H1 (cell line): ENCODE measurements around the gene MAN1C1. TPM values are rescaled to one million over a fixed set of nuclear protein-coding genes. Genes with fewer than 3 reads are reported as not detected.

Experiments
- ATF2 ChIP-seq: IDR thresholded peaks from 2 replicates; pipeline ENCODE4 v1.6.1; 2012; ENCODE audit warnings: low read length, inconsistent platforms
- CEBPB ChIP-seq: IDR thresholded peaks from 2 replicates; pipeline ENCODE4 v1.6.1; 2012; ENCODE audit warnings: low read depth, low read length
- FOSL1 ChIP-seq: IDR thresholded peaks from 2 replicates; pipeline ENCODE4 v1.6.1; 2011; ENCODE audit warnings: mild to moderate bottlenecking, low read depth, low read length, moderate library complexity; ENCODE audit not compliant: insufficient read depth
- polyA plus RNA-seq, 7 experiments: library from polyadenylated mRNA; depleted of rRNA in 3 of 7; stranded (reverse) in 5 of 7; unstranded in 2 of 7; fragments of >200 nt in 5 of 7; fragments of 200-250 nt in 2 of 7; gene quantifications; 1 replicate in 5 of 7; 2 replicates in 1 of 7; 4 replicates in 1 of 7; pipeline versions ENCODE4 v1.2.1 to v1.2.3, GENCODE V29; 2011 to 2013; ENCODE audit warnings: missing spikeins in 2 of 7, mixed read lengths in 2 of 7
- total RNA-seq: library from RNA; stranded (reverse); fragmentation: NEBNext Ultra II Directional; extraction: Animal tissue kit (Norgen Biotek cat#: 25700); gene quantifications from 2 replicates; pipeline ENCODE4 v1.2.1, GENCODE V29; 2021

The MAN1C1 gene
- total and polyA plus RNA-seq, 2 of the 8 experiments (the other 6 are each of a cell fraction or from before 2014, with no cell fraction given) = 7.8 to 15.2 TPM

DNA sequence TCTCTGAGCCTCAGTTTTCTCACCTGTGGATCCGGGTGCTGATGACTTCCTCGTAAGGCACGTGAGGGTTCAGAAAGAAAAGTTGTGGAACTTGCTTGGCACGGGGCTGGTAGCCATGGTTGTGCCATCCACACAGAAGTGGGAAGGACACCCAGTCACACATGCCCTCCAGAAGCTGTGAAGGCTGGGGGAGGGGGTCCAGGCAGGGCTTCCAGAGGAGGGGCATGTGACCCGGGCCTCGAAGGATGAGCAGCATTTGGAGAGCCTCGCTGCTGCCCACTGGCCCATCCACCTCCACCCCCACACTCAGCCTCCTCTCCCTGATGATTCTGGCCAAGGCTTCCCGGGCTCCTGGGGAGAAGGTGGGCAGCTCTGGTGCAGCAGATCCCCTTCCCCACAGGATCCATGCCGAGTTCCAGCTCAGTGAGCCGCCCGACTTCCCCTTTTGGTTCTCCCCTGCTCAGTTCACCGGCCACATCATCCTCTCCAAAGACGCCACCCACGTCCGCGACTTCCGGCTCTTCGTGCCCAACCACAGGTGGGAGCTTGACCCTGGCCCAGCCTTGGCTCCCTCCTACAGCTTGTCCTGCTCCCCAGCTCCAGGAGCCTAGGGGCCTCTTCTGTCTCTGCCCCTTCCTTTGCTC, 192.8 kb downstream of the MAN1C1 start (continued):
- TF ChIP-seq ATF2 (no peak), FOSL1 (no peak), CEBPB (no peak)
- TF ChIP-seq, all 59 proteins: peak for 0
